GM12891 (cell line): Measurements from ENCODE around the gene MRPL53.
"Not testable (repeated sequence)": the region's sequence is repeated elsewhere in the genome, so short reads cannot be mapped to it uniquely, and the experiment has no call there.

Experiments used
- DNase-seq: peaks from one replicate; pipeline ENCODE4 v3.0.0; 2011; ENCODE audit warnings: low spot score; ENCODE audit not compliant: insufficient read length
- FAIRE-seq: peaks from 2 replicates; lab custom pipeline; 2011; peaks lifted over from hg19 to GRCh38; lab: Jason Lieb, UNC
- PAX5 ChIP-seq: IDR thresholded peaks from 2 replicates; pipeline ENCODE4 v1.6.1; 2011; ENCODE audit warnings: low read length, moderate library complexity, mild to moderate bottlenecking; ENCODE audit not compliant: insufficient read depth, severe bottlenecking
- POLR2A ChIP-seq: IDR thresholded peaks from 2 replicates; pipeline ENCODE4 v1.6.1; 2011; ENCODE audit warnings: low read depth, low read length, control low read depth
- POLR2AphosphoS5 ChIP-seq: IDR thresholded peaks from 2 replicates; pipeline ENCODE4 v1.6.1; 2011; ENCODE audit warnings: low read depth, low read length, control low read depth
- POU2F2 ChIP-seq: IDR thresholded peaks from 2 replicates; pipeline ENCODE4 v1.6.1; 2011; ENCODE audit warnings: low read depth, mild to moderate bottlenecking, control low read depth, low read length, moderate library complexity
- SPI1 ChIP-seq: IDR thresholded peaks from 2 replicates; pipeline ENCODE4 v1.6.1; 2011; ENCODE audit warnings: low read depth, low read length, control low read depth
- TAF1 ChIP-seq: IDR thresholded peaks from 2 replicates; pipeline ENCODE4 v1.6.1; 2011; ENCODE audit warnings: low read depth, low read length, control low read depth

MRPL53 gene

GRCh38 chr2:74450570-74451190 lies 21.8 kb downstream of the MRPL53 start:
- TF ChIP-seq SPI1 = no peak
- no peak for TF ChIP-seq PAX5
- no peak for TF ChIP-seq POU2F2
- TF ChIP-seq POLR2AphosphoS5 = no peak
- DNase-seq = no peak
- no peak for FAIRE-seq

- TF ChIP-seq POU2F2 (no peak), PAX5 (no peak), POLR2AphosphoS5 (no peak), POLR2A (no peak), TAF1 (no peak), SPI1 (no peak)
- DNase-seq (no peak), FAIRE-seq (no peak)
Measured at GRCh38 chr2:74448771-74449170, 23.7 kb downstream of the MRPL53 start.

- TF ChIP-seq POLR2A (no peak), POLR2AphosphoS5 (no peak), SPI1 (no peak), PAX5 (no peak), POU2F2 (no peak), TAF1 (no peak)
- no peak for DNase-seq
- no peak for FAIRE-seq
Measured at GRCh38 chr2:74447230-74447999, 25.1 kb downstream of the MRPL53 start.

- DNase-seq = no peak
- no peak for TF ChIP-seq POLR2A
- no peak for TF ChIP-seq PAX5
- no peak for TF ChIP-seq POLR2AphosphoS5
- TF ChIP-seq TAF1 = no peak
- no peak for TF ChIP-seq POU2F2
- no peak for FAIRE-seq
Measured at GRCh38 chr2:74444498-74445318, 27.8 kb downstream of the MRPL53 start.

- FAIRE-seq, DNase-seq: not testable (repeated sequence)
Measured at GRCh38 chr2:74442483-74443297, 29.8 kb downstream of the MRPL53 start.

GRCh38 chr2:74441690-74442482 lies 30.6 kb downstream of the MRPL53 start, which contains the start of gene RTKN:
RTKN (minus strand) TSS chr2:74441937; CDS start chr2:74441816, 121 bp downstream.
- FAIRE-seq (peak; percentile 38), DNase-seq (no peak)
- no peak for TF ChIP-seq TAF1
- TF ChIP-seq POU2F2 = no peak
- no peak for TF ChIP-seq POLR2AphosphoS5
- no peak for TF ChIP-seq PAX5
- no peak for TF ChIP-seq SPI1
- TF ChIP-seq POLR2A = no peak

GRCh38 chr2:74441170-74441689 lies 31.2 kb downstream of the MRPL53 start:
- TF ChIP-seq PAX5 (no peak), POLR2A (no peak), TAF1 (no peak), SPI1 (no peak), POU2F2 (no peak), POLR2AphosphoS5 (no peak)
- FAIRE-seq = no peak
- no peak for DNase-seq

- DNase-seq (peak; percentile 98), FAIRE-seq (peak; percentile 84)
Measured at GRCh38 chr2:74440378-74441169, 31.9 kb downstream of the MRPL53 start.

More at GRCh38 chr2:74440378-74441169, 31.9 kb downstream of the MRPL53 start:
- TF ChIP-seq POLR2A (peak; percentile 44; the same call in 1 of the 2 replicates), TAF1 (no peak), POLR2AphosphoS5 (0 out of 2 replicates have a peak, but pooled peaks have one; percentile 27), POU2F2 (no peak), PAX5 (no peak), SPI1 (no peak)
